Activated T-cell treated with anti-CD3 and anti-CD28 coated beads, Interleukin-2, amount 50 U/mL, for 24 hours (primary cell): ENCODE data around the gene PCYT2.
A peak's percentile ranks its signal among the peaks of the same experiment; 100 is the strongest.
"Not testable (repeated sequence)": the region's sequence is repeated elsewhere in the genome, so short reads cannot be mapped to it uniquely, and the experiment has no call there.

ENCODE experiments used
- DNase-seq: peaks from one replicate; pipeline ENCODE4 v3.0.0-alpha.2; 2020
- H3K27ac Mint-ChIP-seq: 2 replicates; pipeline ENCODE4 v1.8.0; 2020; ENCODE audit warnings: mild to moderate bottlenecking, mixed read lengths
- H3K27me3 Mint-ChIP-seq: 2 replicates; pipeline ENCODE4 v1.8.0; 2020; ENCODE audit warnings: mixed read lengths
- H3K36me3 Mint-ChIP-seq: 2 replicates; pipeline ENCODE4 v1.8.0; 2020; ENCODE audit warnings: low read depth, mixed read lengths
- H3K4me1 Mint-ChIP-seq: 2 replicates; pipeline ENCODE4 v1.8.0; 2020; ENCODE audit warnings: low read depth, mixed read lengths
- H3K4me3 Mint-ChIP-seq: 2 replicates; pipeline ENCODE4 v1.8.0; 2020; ENCODE audit warnings: mild to moderate bottlenecking, moderate library complexity, mixed read lengths
- H3K9me3 Mint-ChIP-seq: 2 replicates; pipeline ENCODE4 v1.8.0; 2020; ENCODE audit warnings: mixed read lengths

PCYT2 gene

DNA sequence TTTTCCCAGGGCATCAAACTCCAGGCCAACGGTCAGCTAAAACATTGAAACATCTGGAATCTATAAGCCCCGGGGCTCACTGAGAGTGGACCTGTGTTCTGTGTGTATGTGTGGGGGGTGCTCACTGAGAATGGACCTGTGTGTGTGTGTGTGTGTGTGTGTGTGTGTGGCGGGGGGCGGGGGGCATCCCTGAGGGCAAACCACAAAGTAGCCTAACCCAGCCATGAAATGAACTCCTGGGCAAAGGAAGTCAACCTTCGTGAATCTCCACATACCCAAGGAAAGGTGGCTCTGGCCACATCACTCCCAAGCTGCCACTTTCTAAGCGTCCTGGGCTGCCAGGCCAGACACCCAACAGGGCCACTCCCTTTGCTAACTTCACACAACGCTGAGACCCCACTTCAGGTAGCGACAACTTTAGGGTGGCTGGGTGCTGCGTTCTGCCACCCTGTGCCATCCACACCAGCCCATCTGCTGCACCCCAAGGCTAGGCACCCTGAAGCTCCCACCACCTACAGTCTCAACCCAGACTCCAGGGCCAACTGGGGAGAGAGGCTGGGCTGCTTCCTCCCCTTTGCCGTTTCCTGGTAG lies 14.8 kb upstream of the PCYT2 start:
- H3K4me1 Mint-ChIP-seq = peaks cover 33% of the 10 kb centered on the region

DNA sequence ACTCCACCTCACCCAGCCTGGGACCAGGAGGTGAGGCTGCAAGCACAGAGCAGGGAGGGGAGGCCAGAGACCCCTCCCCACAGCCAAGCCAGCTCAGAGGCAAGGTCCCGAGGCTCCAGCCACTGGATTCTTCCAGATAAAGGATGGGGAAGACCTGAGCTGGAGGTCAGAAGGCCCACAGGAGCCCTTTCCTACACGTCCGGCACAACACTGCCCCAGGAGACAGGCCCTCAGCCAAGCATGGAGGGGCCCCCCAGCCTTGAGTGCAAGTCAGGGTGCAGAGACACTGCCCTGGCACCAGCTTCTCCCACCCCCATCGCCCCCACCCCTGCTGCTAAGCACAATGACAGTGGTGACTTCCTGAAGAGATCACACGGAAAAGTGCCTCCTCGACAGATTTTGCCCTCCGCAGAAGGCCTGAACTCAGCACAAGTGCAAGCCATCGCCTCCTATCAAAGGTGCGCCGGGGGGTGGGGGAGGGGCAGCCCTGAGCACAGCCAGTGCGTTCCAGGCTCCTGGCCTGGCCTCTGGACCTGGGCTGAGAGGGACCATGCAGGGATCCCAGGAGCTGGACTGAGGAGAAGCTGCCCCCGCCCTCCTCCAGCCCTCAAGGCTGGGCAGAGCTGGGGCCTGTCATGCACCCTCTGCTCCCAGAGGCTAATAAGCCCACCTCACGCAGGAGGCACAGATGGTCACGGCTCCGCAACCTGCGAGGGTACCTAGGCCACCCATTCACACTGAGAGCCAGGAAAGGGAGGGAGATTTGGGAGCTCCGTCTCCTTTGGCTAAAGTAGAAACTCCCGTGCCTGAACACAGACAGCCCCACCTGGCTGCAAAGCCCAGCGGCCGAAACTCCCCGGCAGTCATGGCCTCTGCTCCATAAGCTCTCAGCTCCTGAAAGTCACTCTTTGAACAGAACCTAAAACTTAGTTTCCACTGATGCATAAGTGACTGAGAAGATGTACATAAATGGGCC lies 13.6 kb upstream of the PCYT2 start:
- no peaks in the 10 kb centered on the region for H3K9me3 Mint-ChIP-seq
- peak overlapping the region; percentile 89 for H3K4me3 Mint-ChIP-seq
- H3K4me1 Mint-ChIP-seq = peaks cover 29% of the 10 kb centered on the region
- H3K27ac Mint-ChIP-seq = peak overlapping the region; percentile 80
- DNase-seq = no peak
- H3K36me3 Mint-ChIP-seq = peaks cover 34% of the 10 kb centered on the region
- H3K27me3 Mint-ChIP-seq = peaks cover 6% of the 10 kb centered on the region

More for the DNA sequence above, 14.8 kb upstream of the PCYT2 start:
- peaks cover 23% of the 10 kb centered on the region for H3K36me3 Mint-ChIP-seq
- H3K27ac Mint-ChIP-seq = peak overlapping the region; percentile 91
- H3K9me3 Mint-ChIP-seq = no peaks in the 10 kb centered on the region
- peaks cover 8% of the 10 kb centered on the region for H3K27me3 Mint-ChIP-seq
- DNase-seq = no peak
- H3K4me3 Mint-ChIP-seq = peak overlapping the region; percentile 89

DNA sequence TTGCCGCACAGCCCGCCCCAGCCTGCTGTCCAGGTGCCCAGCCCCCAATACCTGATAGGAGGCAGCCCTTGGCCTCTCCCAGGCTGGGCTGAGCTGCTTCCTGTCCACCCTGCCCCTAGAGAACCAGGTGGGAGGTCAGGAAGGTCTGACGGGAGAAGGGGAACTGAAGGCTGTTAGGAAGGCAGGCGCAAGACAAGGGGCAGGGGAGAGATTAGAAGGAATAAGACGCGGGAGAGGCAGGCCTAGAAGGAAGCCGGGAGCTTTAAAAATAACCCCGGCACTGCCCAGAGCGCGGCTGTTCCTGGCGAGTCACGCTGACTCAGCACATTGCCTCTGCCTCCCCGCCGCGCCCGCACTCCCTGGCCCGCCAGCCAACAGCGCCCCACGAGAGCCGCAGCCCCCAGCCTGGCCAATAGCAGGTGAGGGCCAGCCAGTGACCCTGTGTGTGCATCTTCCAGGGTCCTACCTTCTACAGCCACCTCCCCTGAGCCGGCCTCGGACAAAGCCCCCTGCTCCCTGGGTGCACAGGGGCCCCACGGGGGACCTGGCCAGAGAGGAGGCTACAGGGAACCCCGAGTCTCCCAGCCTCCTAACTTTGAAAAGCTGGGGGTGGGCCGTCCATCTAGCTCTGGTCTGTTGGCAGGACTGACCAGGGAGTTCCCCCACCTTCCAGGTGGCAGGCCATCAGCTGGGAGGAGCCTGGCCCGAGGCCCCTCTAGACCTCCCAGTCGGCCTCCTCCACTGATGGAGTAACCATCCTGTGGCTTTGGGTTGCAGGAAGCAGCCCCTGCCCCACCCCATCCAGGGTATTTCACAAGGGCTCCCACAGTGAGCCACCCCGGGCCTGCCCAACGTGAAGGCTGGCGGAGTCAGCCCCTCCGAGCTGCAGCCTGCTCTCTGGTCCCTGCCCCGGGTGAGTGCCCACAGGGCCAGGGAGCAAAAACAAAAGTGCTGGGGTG lies 12.4 kb upstream of the PCYT2 start:
- Mint-ChIP-seq H3K36me3 (peaks cover 46% of the 10 kb centered on the region), H3K4me1 (peaks cover 33% of the 10 kb centered on the region), H3K27ac (peak overlapping the region; percentile 74), H3K27me3 (no peaks in the 10 kb centered on the region), H3K9me3 (no peaks in the 10 kb centered on the region), H3K4me3 (no peak overlapping the region)
- no peak for DNase-seq

DNA sequence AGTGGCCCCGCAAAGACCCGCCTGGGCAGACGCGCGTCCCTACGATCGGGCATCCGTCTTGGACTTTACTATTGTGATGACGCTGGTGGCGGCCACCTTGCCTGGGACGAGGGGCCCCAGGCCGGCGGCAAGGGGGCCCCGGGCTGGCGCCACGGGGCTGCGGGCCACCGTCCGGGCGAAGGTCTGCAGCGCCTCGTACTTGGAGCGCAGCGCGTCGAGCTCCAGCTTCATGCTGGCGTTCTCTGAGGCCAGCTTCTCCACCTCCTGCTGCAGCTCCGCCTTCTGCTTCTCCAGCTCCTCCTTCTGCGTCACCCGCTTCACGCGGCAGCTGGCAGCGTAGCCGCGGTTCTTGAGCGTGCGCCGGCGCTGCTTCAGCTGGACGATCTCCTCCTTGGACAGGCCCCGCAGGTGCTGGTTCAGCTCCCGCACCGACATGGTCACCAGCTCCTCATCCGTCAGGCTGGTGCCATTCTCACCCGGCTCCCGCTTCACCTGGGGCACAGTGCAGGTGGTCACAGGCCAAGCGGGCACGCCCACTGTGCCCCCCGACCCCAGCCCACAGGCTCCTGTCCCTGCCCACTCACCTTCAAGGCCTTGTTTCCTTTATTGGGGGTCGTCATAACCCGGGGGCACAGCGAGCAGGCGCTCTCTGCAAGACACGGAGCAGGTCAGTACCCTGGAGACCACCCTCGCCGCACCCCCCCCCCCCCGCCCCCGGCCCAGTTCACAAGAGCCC lies 11.5 kb upstream of the PCYT2 start:
- Mint-ChIP-seq H3K27me3 (no peaks in the 10 kb centered on the region), H3K27ac (peak overlapping the region; percentile 37), H3K4me1 (peaks cover 37% of the 10 kb centered on the region), H3K9me3 (no peaks in the 10 kb centered on the region), H3K4me3 (no peak overlapping the region), H3K36me3 (peaks cover 49% of the 10 kb centered on the region)
- DNase-seq = no peak

DNA sequence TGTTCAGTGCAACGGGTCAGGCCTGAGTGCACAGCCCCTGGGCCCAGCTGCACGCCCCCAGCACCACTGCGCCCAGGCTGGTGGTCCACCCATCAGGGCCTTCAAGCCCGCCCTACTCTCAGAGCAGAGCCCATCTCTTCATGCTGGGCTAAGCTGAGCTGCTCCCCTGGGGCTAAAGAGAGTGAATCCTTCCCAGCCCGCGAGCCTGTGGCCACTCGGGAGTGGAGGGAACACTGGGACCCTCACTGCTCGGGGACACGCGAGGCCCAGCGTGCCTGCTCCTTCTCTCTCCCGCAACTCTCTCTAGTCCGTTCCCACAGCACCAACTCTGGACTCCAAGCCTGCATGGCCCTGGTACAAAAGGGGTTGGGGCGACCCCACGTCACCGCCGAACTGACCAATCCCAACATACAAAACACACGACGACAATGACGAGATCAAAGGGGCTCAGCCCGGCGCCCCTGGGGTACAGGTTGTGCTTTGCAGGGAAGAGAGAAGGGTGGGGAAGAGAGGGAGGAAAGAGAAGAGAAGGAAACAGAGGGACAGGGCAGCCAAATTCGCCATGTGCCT lies 10.9 kb upstream of the PCYT2 start:
- H3K27me3 Mint-ChIP-seq = no peaks in the 10 kb centered on the region
- no peak overlapping the region for H3K27ac Mint-ChIP-seq
- no peaks in the 10 kb centered on the region for H3K9me3 Mint-ChIP-seq
- H3K4me1 Mint-ChIP-seq = peaks cover 41% of the 10 kb centered on the region
- no peak for DNase-seq
- no peak overlapping the region for H3K4me3 Mint-ChIP-seq
- H3K36me3 Mint-ChIP-seq = peaks cover 53% of the 10 kb centered on the region

DNA sequence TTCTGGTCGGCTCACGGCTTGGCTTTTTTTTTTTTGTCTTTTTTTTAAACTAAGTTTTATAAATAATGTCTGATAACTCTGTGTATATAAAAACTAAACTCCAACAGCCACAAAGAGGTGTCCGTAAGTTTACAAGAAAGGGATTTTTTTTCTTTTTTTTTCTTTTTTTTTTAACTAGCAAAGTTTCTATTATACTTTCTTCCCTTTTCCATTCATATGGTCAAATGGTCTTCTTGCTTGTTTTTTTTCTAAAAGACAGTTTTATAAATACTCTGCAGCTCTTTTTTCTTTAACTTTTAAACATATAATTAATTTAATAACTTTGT lies 10.3 kb upstream of the PCYT2 start:
- peaks cover 46% of the 10 kb centered on the region for H3K4me1 Mint-ChIP-seq
- no peak for DNase-seq
- peaks cover 55% of the 10 kb centered on the region for H3K36me3 Mint-ChIP-seq
- no peaks in the 10 kb centered on the region for H3K27me3 Mint-ChIP-seq
- H3K27ac Mint-ChIP-seq = no peak overlapping the region
- H3K4me3 Mint-ChIP-seq = no peak overlapping the region
- no peaks in the 10 kb centered on the region for H3K9me3 Mint-ChIP-seq

DNA sequence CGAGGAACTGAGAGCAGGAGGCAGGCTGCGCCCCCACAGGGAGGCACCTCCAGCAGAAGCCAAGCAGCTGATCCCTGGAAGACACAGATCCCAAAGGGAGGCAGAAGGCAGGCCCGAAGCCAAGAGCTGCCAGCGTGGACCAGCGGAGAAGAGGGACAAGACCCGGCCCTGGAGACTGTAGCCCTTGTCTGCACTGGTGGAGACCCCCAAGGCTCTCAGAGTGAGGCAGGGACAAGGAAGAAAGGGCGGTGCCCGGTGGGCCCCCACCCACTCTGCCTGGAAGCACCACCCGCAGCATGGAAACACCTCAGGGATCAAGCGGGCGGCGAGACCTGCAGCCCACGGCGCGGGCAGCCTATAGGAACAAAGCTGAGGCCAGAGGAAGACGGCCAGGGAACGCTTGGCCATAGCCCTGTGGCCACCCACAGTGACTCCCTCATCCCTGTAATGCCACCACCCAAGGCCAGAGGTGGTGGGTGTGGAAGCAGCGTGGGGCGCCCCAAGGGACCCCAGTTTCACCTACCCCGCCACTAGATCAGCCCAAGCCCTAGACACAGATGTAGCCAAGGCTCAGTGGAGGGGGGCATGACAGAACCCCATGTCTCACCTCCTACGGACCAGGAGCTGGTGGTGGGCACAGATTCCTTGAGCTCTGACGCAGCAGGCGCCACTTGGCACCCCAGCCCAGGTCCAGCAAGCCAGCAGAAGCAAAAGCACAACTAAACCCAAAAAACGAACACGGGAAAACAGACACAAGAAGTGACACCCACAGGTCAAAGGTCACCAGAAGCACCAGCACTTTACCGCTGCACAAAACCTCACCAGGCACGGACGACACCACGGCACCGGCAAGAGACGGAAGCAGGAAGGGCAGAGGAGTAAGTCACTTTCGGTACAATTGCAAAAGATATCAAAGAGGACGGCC lies 9.7 kb upstream of the PCYT2 start:
- no peaks in the 10 kb centered on the region for H3K9me3 Mint-ChIP-seq
- H3K36me3 Mint-ChIP-seq = peaks cover 55% of the 10 kb centered on the region
- H3K27ac Mint-ChIP-seq = no peak overlapping the region
- no peak for DNase-seq
- no peaks in the 10 kb centered on the region for H3K27me3 Mint-ChIP-seq
- peaks cover 46% of the 10 kb centered on the region for H3K4me1 Mint-ChIP-seq
- no peak overlapping the region for H3K4me3 Mint-ChIP-seq

DNA sequence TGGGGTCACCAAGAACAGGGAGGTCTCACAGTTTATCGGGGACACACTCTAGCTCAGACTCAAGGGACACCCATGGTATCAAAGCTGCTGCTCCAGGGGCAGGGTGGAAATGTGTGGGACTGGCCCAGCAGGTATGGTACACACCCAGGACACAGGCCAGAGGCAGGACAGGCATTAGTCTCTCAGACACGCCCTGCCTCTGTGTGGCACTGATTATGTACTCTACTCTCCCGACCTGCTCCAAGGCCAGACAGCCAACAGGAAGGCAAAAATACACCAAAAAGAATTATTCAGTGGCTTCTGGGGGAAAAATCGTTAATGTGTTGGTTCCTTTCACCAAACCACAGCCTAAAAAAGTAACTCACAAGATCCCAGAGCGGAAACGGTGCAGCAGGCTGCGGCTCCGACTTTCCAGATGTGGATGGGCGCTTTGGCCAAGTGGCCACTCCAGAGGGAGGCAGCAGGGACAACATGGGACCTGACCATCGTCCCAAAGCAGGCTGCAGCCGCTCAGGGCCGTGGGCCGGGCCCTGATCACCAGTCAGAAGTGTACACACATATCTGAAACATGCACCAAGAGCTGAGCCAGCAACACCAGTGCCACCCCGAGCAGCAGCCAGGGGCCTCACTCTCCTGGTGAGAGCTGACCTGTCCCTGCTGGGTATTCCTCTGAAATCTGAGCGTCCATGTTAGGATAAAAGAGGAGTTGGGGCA lies 7.8 kb upstream of the PCYT2 start:
- Mint-ChIP-seq H3K36me3 (peaks cover 74% of the 10 kb centered on the region), H3K27ac (peak overlapping the region; percentile 87), H3K4me1 (peaks cover 38% of the 10 kb centered on the region), H3K27me3 (no peaks in the 10 kb centered on the region), H3K9me3 (no peaks in the 10 kb centered on the region), H3K4me3 (no peak overlapping the region)
- DNase-seq = no peak

DNA sequence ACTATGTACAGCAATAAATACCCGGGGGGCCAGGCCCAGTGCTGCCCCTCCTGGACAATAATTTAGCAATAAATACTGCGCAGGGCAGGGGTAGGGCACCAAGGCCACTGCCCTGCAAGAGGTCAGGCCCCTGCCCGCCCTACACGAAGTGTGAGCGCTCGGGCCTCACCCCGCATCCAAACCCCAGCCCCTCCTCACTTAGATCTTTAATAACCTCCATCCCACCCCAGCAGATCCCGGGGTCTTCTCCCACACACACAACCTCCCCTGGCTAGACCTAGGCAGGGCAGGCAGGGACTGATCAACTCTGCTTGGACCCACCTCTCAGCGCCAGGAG lies 7.1 kb upstream of the PCYT2 start:
- H3K4me3 Mint-ChIP-seq = peak overlapping the region; percentile 82
- not testable (repeated sequence) for H3K27me3 Mint-ChIP-seq, H3K9me3 Mint-ChIP-seq, DNase-seq
- peaks cover 81% of the 10 kb centered on the region for H3K36me3 Mint-ChIP-seq
- H3K4me1 Mint-ChIP-seq = peaks cover 38% of the 10 kb centered on the region
- peak overlapping the region; percentile 87 for H3K27ac Mint-ChIP-seq

DNA sequence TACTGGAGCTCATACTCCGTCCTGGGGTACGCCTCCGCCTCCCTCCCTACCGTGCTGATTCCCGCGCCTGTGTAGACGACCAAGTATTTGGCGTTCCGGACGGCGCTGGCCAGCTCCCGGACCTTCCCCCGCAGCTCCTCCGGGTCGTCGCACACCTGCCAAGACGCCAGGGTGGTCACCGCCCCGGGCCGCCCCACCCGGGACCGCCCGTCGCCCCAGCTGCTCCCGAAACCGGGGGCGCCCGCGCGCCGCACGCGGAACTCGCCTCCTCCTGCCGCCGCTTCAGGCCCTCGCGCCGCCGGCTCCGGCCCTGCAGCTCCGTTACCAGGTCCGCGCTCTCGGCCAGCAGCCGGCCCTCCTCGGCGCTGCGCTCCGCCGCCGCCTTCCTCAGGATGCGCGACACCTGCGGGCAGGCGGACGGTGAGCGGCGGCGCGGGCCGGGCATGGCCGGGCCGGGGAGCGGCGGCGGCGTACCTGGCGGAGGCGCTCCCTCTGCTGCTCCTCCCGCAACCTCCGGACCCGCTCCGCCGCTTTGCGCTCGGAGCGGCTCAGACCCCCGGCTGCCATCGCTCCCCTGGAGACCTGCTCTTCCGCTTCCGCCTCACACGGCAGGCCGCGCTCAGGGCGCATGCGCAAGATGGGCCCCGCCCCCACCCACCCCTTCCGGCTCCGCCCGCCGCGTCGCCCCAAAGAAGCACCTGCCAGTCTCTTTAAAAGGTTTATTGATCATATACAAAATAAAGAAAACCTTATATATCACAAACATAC lies 6.5 kb upstream of the PCYT2 start, which contains the start of gene SIRT7:
Gene SIRT7, minus strand, starts transcription at position 612 of the 768 bp plus-strand sequence. Its CDS starts 45 bp downstream, at position 567.
- DNase-seq = peak; percentile 87
- peak within 1 kb of the TSS; percentile 82 for H3K4me3 Mint-ChIP-seq
- peak within 1 kb of the TSS; percentile 87 for H3K27ac Mint-ChIP-seq
- H3K4me1 Mint-ChIP-seq = peaks cover 40% of the 10 kb centered on the region
- peaks cover 84% of the 10 kb centered on the region for H3K36me3 Mint-ChIP-seq
- H3K9me3 Mint-ChIP-seq = no peaks in the 10 kb centered on the region
- H3K27me3 Mint-ChIP-seq = no peaks in the 10 kb centered on the region

DNA sequence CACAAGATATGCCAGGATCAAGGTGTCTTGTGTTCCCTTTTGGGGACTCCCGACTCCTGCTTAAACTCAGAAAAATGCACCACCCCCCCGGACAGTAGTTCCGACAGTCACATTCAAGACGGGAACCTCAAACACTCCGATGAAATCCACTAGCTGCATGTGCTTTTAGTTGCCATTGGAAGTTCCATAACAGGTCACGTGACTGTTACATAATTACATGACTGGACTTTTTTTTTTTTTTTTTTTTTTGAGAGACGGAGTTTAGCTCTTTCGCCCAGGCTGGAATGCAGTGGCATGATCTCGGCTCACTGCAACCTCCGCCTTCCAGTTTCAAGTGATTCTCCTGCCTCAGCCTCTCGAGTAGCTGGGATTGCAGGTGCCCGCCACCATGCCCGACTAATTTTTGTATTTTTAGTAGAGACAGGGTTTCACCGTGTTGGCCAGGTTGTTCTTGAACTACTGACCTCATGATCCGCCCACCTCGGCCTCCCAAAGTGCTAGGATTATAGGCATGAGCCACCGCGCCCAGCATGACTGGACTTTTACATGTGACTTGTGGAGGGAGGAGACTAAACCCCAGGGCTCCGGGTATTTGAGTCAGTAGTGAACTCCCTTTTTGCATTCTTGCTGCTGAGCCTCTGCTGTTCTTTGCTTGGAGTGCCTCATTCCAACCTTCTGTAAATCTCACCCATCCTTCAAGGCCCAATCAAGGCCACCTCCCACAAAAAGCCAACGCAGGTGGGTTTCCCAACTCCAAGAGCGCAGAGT lies 5.2 kb upstream of the PCYT2 start:
- H3K9me3 Mint-ChIP-seq = no peaks in the 10 kb centered on the region
- H3K36me3 Mint-ChIP-seq = peaks cover 88% of the 10 kb centered on the region
- no peaks in the 10 kb centered on the region for H3K27me3 Mint-ChIP-seq
- peaks cover 42% of the 10 kb centered on the region for H3K4me1 Mint-ChIP-seq
- H3K4me3 Mint-ChIP-seq = peak overlapping the region; percentile 82
- no peak for DNase-seq
- peak overlapping the region; percentile 86 for H3K27ac Mint-ChIP-seq
